HG03060 (cell line): ENCODE measurements around the gene ACKR1.

Experiments used
- ATAC-seq: cut with Tn5 transposase; IDR thresholded peaks from one replicate; pipeline ENCODE4 v1.9.1; 2021; ENCODE audit warnings: low read depth, moderate number of reproducible peaks; ENCODE audit not compliant: unreplicated experiment

The ACKR1 gene, protein sequence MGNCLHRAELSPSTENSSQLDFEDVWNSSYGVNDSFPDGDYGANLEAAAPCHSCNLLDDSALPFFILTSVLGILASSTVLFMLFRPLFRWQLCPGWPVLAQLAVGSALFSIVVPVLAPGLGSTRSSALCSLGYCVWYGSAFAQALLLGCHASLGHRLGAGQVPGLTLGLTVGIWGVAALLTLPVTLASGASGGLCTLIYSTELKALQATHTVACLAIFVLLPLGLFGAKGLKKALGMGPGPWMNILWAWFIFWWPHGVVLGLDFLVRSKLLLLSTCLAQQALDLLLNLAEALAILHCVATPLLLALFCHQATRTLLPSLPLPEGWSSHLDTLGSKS

DNA sequence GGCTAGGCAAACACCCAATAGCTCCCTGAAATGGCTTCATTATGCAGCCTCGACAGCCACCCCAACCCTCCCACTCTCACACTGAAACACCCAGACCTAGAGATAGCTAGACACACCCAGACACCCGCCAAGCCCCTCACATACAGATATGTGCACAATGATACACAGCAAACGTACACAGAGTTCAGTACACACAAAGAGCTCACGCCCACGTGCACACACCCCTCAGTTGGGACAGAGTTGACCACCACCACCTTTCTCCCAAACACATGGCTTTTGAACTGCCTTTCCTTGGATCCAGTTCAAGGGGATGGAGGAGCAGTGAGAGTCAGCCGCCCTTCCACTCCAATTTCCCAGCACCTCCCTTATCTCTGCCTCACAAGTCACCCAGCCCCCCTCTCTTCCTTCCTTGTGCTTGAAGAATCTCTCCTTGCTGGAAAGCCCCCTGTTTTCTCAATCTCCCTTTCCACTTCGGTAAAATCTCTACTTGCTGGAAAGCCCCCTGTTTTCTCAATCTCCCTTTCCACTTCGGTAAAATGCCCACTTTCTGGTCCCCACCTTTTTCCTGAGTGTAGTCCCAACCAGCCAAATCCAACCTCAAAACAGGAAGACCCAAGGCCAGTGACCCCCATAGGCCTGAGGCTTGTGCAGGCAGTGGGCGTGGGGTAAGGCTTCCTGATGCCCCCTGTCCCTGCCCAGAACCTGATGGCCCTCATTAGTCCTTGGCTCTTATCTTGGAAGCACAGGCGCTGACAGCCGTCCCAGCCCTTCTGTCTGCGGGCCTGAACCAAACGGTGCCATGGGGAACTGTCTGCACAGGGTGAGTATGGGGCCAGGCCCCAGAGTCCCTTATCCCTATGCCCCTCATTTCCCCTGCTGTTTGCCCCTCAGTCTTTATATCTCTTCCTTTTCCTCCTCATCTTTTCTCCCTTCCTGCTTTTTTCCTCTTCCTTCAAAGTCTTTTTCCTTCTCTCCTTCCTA, at the start of gene ACKR1:
ACKR1 (plus strand) TSS at position 715 of the 981 bp plus-strand sequence; CDS start at position 800, 85 bp downstream.
- no peak for ATAC-seq

DNA sequence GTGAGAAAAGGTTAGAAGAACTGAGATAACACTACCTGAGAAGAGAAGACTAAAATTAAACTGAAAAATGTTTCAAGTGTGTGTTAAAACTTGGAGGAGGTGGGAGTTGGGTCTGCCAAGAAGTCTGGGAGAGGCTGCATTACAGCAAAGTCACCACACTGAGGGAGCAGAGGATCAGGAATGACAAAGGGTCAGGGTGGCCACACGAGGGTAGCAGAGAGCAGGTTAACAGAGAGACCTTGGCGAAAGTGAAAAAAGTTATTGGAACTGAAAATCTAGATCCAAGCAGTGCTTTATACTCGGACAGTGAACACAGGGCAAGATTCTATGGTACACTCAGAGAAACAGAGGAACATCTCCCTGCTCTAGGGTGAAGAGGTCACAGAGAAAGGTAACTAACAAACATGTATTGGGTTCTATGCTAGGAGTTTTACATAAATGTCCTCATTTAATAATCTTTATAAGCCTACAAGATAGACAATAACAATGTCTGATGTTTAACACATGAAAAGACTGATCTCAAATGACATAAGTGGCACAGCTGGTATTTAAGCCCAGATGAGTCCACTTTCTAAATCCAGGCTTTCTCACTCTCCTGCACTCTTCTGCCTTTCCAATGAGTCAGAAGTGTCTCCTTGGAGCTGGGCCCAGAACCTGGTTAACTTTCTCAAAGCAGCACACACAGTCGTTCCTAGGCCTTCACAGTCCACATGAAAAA, 43.5 kb upstream of the ACKR1 start:
- ATAC-seq: peak; percentile 84

DNA sequence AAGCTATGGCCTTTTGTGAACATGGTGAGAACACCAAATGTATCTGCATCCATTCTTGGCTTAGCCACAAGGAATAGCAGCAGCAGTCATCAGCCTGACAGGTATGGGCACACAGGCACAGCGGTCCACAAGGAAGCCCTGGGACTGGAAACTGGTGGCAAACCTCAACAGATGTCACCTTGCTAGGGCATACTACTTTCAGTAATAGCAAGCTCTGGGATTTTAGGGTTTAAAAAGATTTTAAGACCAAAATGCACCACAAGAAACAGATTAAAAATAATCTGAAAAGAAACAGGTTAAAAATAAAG, 43.0 kb upstream of the ACKR1 start:
- ATAC-seq: no peak

DNA sequence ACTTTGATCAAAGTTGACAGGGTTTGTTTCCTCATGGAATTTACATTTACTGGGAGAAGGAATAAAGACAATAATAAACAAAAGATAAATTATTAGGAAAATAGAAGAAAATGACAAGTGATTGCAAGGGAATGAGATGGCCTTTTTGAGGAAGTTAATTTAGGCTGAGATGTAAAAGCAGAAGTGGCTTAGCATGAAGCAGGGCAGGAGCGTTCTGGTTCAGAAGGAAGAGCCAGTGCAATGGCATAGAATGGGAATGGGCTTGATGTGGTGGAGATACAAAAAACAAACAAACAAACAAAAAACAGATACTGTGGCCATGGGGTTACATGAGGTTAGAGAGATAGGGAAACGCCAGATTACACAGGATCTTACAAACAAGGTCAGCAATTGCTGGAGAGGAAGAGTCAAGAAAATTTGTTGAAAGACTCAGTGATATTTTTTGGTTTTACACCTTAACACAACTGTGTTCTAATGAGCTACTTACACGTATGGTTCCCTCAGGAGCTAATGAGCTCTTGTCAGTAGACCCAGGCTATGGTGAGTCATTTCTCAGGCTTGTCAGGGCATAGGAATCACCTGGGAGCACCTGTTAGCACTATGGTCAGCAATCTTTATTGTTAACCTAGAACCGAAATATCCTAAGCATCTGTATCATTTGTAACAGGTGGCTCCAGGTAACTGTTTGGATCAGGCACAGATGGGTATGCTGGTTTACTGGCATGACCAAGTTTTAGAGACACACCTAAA, 42.0 kb upstream of the ACKR1 start:
- no peak for ATAC-seq

DNA sequence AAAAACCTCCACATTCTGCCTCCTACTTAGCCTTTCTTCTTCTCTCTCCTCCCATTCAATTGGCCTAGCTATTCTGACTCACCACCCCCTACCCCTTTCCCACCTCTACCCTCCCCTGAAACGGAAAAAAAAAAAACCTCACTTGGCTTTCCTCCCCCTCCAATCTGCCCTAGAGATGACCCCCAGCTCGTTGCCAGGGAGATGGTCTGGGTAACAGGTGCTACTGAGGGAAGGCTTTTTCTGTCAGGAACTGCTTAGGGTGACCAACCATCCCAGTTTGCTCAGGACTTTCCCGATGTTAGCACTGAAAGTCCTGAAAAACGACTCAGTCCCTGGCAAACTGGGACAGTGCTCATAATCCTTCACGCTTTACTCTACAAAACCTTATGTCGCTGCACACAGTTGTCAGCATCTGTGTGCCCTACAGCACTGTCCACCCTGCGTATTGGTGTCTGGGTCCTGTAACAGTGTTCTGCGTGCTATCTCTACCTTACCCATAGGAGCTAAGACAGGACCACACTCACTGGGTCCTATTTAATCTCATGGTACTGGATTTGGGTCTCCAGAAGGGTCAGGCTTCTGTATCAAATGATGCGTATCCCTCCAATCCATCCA, 41.0 kb upstream of the ACKR1 start:
- ATAC-seq: no peak

DNA sequence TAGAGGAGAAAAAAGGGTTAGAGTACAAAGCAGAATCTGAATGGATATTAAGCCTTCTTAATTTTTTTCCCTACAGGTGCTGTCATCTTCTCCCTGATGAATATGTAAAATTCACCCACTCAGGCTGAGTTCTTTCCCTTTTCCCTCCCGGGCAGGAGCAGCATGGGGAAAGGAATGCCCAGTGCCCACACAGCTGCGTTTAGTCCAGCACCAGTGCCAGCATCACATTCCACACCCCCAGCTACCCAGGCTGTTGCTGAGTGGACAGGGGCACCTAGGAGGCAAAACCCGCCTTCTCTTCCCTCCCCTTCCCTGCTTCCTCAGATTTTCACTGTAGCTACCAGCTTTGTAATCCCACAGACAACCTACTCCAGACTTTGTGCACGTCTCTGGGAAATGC, 36.6 kb upstream of the ACKR1 start:
- no peak for ATAC-seq

DNA sequence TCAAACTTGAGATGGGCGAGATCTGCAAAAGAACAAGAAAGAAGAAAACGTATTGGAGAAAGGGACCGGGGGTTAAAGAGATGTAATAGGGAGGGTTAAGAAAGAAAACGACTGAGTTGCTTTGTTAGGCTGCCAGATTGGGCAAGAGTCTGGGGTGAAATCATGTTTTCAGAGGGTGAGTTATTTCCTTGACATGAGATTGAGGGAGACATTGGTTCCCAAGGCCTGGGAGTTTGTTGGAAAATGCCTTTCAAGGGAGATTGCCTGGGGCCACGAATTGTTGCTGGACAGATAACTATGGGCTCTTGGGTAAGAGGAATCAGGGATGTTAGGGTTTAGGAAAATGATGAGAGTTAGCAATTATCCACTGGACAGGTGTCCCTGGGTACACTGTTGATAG, 34.0 kb upstream of the ACKR1 start:
- ATAC-seq: no peak

DNA sequence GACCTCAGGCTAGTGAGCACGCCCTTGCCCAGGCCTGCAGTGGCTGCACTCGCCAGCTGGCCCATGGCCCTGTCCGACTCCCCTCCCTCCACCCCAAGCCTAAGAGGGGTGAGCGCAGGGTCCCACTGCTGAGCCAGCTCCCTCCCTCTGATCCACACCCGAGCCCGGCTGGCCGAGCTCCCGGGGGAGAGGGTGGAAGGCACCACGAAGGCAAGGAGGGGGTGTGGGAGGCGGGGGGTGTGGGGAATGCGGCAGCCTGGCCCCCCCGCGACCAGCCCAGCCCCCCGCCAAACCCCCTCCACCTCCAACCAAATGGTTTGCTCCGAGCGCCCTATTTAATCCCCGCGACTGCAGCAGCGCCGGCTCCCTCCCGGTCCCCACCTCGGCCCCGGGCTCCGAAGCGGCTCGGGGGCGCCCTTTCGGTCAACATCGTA, 33.4 kb upstream of the ACKR1 start, which contains the start of gene CADM3:
CADM3 (plus strand) TSS at position 362 of the 434 bp plus-strand sequence. CDS start 151 bp downstream, outside the sequence.
- no peak for ATAC-seq

DNA sequence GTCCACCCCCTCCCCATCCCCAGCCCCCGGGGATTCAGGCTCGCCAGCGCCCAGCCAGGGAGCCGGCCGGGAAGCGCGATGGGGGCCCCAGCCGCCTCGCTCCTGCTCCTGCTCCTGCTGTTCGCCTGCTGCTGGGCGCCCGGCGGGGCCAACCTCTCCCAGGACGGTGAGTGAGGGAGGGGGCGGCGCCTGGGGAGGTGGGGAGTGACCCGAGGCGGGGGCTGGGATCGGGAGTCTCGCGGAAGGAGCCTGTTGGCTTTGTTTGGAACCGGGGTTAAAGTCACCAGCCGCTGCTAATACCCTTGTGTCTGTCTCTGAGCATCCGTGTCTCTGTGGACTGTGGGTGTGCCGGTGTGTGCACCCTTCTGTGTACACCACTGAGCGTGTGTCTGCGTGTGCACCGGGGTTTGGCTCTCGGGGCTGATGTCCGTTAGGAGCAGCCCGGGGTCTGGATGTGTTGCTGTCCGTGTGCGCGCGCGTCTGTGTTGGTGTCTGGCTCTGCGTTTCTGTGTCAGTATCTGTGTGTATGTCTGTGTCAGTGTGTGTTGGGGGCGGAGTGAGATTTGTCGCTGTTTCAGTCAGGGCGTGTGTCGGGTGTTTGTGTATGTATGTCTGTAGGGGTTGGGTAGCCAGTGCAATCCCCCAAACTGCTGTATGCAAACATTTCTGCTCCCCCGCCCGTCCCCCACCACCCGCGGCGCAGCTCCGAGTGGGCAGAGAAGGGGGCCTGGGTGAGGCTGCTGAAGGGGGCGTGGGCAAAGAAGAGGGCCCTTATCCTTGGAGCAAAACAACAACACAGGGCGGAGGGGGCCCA, 32.8 kb upstream of the ACKR1 start:
- ATAC-seq: no peak

DNA sequence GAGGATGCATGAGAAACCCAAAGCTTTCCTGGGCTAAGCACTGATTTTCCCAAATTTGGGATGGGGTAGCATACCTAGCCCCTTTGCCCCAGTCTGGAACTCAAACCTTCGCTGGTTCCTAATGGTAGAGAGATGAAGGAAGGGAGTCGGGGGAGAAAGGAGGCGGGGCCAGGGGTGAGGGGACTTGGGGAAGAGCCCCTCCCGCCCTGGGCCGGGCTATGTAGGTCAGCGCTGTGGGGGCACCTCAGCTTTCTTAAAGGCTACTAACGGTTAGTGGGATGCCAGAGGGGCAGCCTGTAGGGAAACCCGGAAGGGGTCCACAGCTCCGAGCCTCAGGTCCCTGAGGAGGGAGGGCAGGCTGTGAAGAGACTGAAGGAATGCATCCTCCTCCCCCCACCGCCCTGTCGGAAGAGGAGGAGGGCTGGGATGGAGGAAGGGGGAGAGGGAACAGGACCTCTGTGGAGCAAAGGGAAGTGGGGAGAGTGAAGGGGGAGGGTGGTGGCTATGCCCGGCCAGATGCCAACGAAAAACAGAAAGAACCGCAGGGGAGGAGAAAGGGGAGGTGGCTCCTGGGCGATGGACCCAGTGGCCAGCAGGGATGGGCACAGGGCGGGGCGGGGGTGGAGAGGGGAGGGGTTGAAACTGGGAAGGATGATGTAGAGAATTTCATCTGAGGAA, 31.9 kb upstream of the ACKR1 start:
- ATAC-seq: no peak

DNA sequence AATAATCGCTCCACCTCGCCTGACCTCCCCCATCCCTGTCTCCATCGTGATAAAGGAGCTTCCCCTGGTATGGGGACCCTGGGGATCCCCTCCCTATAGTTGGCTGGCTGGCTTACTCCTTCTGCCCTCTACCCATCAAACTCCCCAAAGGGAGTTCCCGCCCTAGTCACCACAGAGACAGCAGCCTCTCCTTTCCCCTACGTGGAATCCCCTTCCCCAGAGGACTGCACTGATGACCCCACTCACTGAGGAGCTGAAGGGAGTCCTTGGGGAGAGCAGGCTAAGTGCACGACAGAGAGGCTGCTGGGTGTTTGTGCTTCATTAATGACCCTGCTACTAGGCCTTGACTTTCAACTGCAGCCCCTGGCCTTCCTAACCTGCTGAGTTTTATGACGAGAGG, 31.4 kb upstream of the ACKR1 start:
- ATAC-seq: no peak

DNA sequence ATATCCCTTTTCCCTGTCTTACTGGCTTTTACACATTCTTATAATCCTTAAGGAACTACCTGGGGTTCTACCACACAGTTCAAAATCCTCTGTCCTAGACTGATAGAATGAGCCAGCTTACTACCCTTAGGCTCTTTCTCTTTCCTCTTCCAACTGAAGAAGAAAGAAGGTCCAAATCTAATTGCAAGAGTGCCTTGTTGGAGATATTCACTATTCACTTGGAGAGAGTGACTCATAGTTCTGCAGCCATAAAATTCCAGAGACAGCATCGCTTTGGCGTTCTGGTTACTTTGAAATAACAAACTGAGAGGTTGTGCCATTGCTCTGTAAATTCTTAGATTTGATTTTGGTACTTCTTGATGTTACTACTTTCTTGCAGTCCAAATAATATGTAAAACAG, 29.1 kb upstream of the ACKR1 start:
- ATAC-seq: no peak

DNA sequence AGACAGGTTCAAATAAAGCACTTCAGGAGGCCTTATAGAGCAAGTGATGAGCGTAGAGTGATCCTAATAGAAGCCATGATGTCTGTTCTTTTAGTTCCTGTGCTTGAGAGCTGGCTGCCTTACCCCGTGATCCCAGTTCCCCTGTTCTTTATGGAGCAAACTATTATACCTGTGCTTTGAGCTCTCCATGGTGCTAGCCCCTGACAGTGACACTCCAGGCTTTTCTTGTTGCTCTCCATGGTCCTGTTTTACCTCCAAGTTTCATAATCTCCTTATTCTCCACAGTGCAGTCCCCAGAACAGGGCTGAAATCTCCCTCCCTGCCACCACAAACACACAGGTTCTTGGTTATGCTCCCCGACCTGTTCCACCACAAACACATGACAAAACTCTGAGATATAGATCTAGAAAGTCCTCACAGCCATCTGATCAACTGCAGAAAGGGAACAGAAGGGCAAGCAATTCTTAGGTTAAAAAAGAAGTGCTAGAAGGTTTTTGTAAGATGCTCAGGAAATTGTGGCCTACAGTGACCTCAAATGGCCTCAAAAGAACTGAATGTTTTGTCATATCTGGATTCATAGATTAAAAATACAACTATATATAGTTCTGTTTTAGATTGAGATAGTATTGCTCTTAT, 27.3 kb upstream of the ACKR1 start:
- no peak for ATAC-seq

DNA sequence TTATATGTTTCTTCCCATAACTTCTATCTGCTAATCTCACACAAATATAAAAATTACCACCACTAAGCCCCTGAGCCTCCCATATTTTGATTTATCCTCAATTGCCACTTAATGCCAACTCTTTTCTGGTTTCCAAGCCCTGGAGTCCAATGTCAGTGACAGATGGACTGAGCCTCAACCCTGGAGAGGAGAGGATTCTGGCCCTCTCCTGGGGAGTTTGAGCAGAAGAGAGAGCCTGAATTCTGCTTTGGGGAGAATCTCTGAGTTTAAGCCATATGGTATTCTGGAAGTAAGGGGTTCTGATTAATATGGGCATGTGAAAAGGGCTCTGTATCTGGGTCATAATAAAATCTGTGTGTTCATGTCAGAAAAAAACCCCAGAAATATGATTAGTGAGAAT, 24.8 kb upstream of the ACKR1 start:
- ATAC-seq: no peak

DNA sequence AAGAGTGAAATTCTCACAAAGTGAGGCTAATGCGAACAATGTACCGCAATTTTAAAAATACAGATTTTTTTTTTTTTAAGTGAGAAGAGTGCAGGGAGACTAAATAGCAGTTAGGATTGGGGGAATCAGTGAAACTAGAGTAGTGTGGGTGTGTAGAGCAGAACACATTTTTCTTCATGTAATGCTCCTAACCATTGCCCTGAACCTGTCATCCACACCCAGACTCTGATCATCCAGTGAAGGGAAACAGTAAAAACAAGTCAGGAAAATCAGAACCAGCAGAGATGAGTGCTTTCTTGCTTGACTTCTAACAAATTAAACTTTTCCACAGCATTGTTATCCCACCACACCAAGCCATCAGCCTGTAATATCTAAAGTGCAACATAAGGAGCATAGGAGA, 24.2 kb upstream of the ACKR1 start:
- no peak for ATAC-seq

DNA sequence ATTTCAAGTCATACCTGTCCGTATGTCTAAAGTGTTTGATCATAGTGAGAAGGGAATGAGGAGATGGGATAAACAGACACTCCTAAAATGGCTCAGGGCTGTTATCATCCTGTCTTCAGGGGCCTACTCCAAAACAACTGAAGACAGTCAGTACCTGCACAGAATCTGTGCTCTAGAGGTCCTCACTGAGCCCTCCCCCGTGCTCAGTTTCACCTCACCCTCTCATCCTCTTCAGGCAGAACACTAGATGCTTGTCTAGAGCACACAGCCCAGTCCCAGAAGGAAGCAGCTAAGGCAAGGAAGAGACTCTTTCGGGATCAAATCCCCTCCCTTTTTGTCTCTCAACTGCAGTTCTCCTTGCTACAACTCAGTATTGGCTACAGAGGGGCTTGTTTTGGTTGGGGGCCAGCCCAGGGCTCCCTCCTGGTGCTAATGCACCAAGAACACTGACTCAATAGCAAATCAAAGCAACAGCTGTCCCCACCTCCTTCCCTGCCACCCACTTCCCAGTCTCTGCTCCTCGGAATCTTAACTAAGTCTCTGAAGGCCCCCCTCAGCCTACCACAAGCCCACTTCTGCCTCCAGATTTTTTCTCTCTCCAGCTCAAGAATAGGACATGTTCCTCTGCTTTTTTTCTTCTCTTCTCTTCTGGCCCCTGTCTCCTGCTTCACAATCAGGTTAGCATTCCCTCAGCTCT, 23.2 kb upstream of the ACKR1 start:
- ATAC-seq: no peak

DNA sequence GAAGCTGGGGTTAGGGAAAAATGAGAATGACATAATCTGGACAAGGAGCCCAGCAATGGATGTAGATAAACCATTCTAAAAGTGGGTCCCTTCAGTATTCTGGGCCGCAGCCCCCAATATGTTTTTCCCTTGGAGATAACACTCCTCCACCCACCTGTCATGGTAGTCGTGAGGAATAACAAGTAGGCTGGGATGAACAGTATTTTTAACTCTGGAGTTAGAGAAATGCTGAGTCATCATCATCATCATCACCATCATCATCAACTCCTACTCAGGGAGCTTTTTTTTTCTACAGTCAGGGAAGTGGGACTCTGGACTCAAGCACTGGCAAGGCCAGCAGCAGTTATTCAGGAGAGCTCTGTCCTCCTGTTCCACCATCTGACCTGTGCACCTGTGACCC, 20.5 kb upstream of the ACKR1 start:
- ATAC-seq: no peak
